ENCODE results near the gene TPCN1. TPM values are rescaled to one million over a fixed set of nuclear protein-coding genes. Genes with fewer than 3 reads are reported as not detected.
A peak's percentile ranks its signal among the peaks of the same experiment; 100 is the strongest.

Gene TPCN1
- polyA plus RNA-seq, 4 donors = 12.2 to 70.2 (median 34.4) TPM

GRCh38 chr12:113244478-113244958 lies 23.3 kb downstream of the TPCN1 start:
- Histone ChIP-seq H3K27me3 (ENCODE audit: control insufficient read depth in 3 of 3, insufficient read depth in 3 of 3, low read length in 3 of 3) (no peaks in the 10 kb centered on the region), H3K36me3 (ENCODE audit: control insufficient read depth in 3 of 3, insufficient read depth in 2 of 3, low read depth in 1 of 3, low read length in 3 of 3) (peaks cover 0 to 72% (median 3%) of the 10 kb centered on the region in 3 donors), H3K4me1 (ENCODE audit: control insufficient read depth in 3 of 3, insufficient read depth in 2 of 3, low read depth in 1 of 3, low read length in 2 of 3) (peaks cover 15 to 80% (median 21%) of the 10 kb centered on the region in 3 donors), H3K4me3 (ENCODE audit: low read depth in 1 of 3, low read length in 3 of 3) (no peak overlapping the region), H3K27ac (ENCODE audit: low read depth in 1 of 3, low read length in 2 of 3) (peak overlapping the region; percentile 43 to 78 (median 78)), H3K9me3 (ENCODE audit: control insufficient read depth in 2 of 2, insufficient read depth in 1 of 2, low read depth in 1 of 2, low read length in 1 of 2) (no peaks in the 10 kb centered on the region)
- WGBS, 3 donors = 66 to 77% (median 75%) methylated on average over 16 of the region's 16 CpGs
- no peak for FAIRE-seq
- no peak for DNase-seq

DNA sequence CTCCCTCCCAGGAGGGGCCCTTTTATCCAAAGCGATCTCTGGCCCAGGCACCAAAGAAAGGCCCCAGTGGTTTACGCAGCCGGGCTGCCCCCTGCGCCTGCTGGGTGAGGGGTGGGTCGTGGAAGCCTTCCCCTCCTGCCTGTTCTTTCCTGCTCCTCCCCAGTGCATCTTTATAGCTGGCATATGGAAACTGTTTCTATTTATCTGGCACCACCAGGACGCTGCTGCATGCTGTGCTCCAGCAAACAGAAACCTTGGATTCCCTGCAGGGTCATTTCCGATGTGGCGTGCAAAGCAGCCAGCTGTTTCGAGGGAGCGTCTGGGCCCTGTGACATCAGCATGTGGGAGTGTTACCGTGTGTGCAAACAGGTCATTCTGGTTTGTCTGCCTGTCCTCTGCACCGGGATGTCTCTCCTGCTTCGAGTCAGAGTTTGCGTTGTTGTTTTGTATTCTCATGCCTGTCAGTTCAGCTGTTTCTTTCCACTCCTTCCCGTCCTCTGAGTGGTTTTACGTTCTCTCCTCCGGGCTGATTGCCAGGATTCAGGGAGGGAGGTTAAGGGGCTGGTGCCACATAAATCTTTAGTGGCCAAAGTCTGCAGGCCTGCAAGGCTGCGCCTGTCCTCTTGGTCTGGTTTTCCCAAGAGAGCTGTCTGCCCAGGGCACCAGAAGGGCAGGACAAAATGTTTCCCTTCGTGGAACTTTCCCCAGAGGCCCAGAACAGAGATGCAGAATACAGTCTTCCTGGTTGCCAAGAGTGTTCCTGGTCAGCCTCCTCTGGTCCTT lies 24.6 kb downstream of the TPCN1 start:
- DNase-seq = peak; percentile 96
- 10 to 33% (median 31%) methylated on average over 19 of the region's 19 CpGs for WGBS, 3 donors
- H3K27me3 ChIP-seq (ENCODE audit: control insufficient read depth in 3 of 3, insufficient read depth in 3 of 3, low read length in 3 of 3) = no peaks in the 10 kb centered on the region
- peaks cover 10 to 66% (median 20%) of the 10 kb centered on the region in 3 donors for H3K4me1 ChIP-seq (ENCODE audit: control insufficient read depth in 3 of 3, insufficient read depth in 2 of 3, low read depth in 1 of 3, low read length in 2 of 3)
- H3K27ac ChIP-seq (ENCODE audit: low read depth in 1 of 3, low read length in 2 of 3) = peak overlapping the region; percentile 95 to 97 (median 95)
- no peaks in the 10 kb centered on the region for H3K9me3 ChIP-seq (ENCODE audit: control insufficient read depth in 2 of 2, insufficient read depth in 1 of 2, low read depth in 1 of 2, low read length in 1 of 2)
- H3K4me3 ChIP-seq (ENCODE audit: low read depth in 1 of 3, low read length in 3 of 3) = no peak overlapping the region
- peaks cover 0 to 78% (median 3%) of the 10 kb centered on the region in 3 donors for H3K36me3 ChIP-seq (ENCODE audit: control insufficient read depth in 3 of 3, insufficient read depth in 2 of 3, low read depth in 1 of 3, low read length in 3 of 3)
- no peak for FAIRE-seq

GRCh38 chr12:113246478-113247122 lies 25.3 kb downstream of the TPCN1 start:
- DNase-seq (peak in 1 of 2 donors; percentile 47), FAIRE-seq (no peak)
- H3K9me3 ChIP-seq (ENCODE audit: control insufficient read depth in 2 of 2, insufficient read depth in 1 of 2, low read depth in 1 of 2, low read length in 1 of 2) = no peaks in the 10 kb centered on the region
- 28 to 50% (median 41%) methylated on average over 18 of the region's 18 CpGs for WGBS, 3 donors
- peaks cover 5 to 59% (median 20%) of the 10 kb centered on the region in 3 donors for H3K4me1 ChIP-seq (ENCODE audit: control insufficient read depth in 3 of 3, insufficient read depth in 2 of 3, low read depth in 1 of 3, low read length in 2 of 3)
- peaks cover 0 to 76% (median 3%) of the 10 kb centered on the region in 3 donors for H3K36me3 ChIP-seq (ENCODE audit: control insufficient read depth in 3 of 3, insufficient read depth in 2 of 3, low read depth in 1 of 3, low read length in 3 of 3)
- H3K4me3 ChIP-seq (ENCODE audit: low read depth in 1 of 3, low read length in 3 of 3) = no peak overlapping the region
- H3K27me3 ChIP-seq (ENCODE audit: control insufficient read depth in 3 of 3, insufficient read depth in 3 of 3, low read length in 3 of 3) = no peaks in the 10 kb centered on the region
- peak overlapping the region; percentile 95 to 97 (median 95) for H3K27ac ChIP-seq (ENCODE audit: low read depth in 1 of 3, low read length in 2 of 3)

GRCh38 chr12:113247123-113248050 lies 26.1 kb downstream of the TPCN1 start:
- Histone ChIP-seq H3K9me3 (ENCODE audit: control insufficient read depth in 2 of 2, insufficient read depth in 1 of 2, low read depth in 1 of 2, low read length in 1 of 2) (peaks cover 0 to 5% of the 10 kb centered on the region in 2 donors), H3K36me3 (ENCODE audit: control insufficient read depth in 3 of 3, insufficient read depth in 2 of 3, low read depth in 1 of 3, low read length in 3 of 3) (peaks cover 0 to 78% (median 3%) of the 10 kb centered on the region in 3 donors), H3K27me3 (ENCODE audit: control insufficient read depth in 3 of 3, insufficient read depth in 3 of 3, low read length in 3 of 3) (no peaks in the 10 kb centered on the region), H3K4me3 (ENCODE audit: low read depth in 1 of 3, low read length in 3 of 3) (no peak overlapping the region), H3K4me1 (ENCODE audit: control insufficient read depth in 3 of 3, insufficient read depth in 2 of 3, low read depth in 1 of 3, low read length in 2 of 3) (peaks cover 5 to 51% (median 20%) of the 10 kb centered on the region in 3 donors), H3K27ac (ENCODE audit: low read depth in 1 of 3, low read length in 2 of 3) (peak overlapping the region; percentile 95 to 97 (median 95))
- WGBS, 3 donors = 48 to 77% (median 64%) methylated on average over 21 of the region's 21 CpGs
- DNase-seq = peak; percentile 59 to 78
- no peak for FAIRE-seq

- H3K27me3 ChIP-seq (ENCODE audit: control insufficient read depth in 3 of 3, insufficient read depth in 3 of 3, low read length in 3 of 3) = no peaks in the 10 kb centered on the region
- H3K36me3 ChIP-seq (ENCODE audit: control insufficient read depth in 3 of 3, insufficient read depth in 2 of 3, low read depth in 1 of 3, low read length in 3 of 3) = peaks cover 0 to 73% (median 4%) of the 10 kb centered on the region in 3 donors
- peaks cover 0 to 12% of the 10 kb centered on the region in 2 donors for H3K9me3 ChIP-seq (ENCODE audit: control insufficient read depth in 2 of 2, insufficient read depth in 1 of 2, low read depth in 1 of 2, low read length in 1 of 2)
- WGBS, 3 donors = 69 to 81% (median 72%) methylated on average over 22 of the region's 22 CpGs
- H3K4me1 ChIP-seq (ENCODE audit: control insufficient read depth in 3 of 3, insufficient read depth in 2 of 3, low read depth in 1 of 3, low read length in 2 of 3) = peaks cover 5 to 47% (median 20%) of the 10 kb centered on the region in 3 donors
- no peak for FAIRE-seq
- H3K27ac ChIP-seq (ENCODE audit: low read depth in 1 of 3, low read length in 2 of 3) = peak overlapping the region in 2 of 3 donors; percentile 11 to 97
- DNase-seq = no peak
- H3K4me3 ChIP-seq (ENCODE audit: low read depth in 1 of 3, low read length in 3 of 3) = no peak overlapping the region
Observed at GRCh38 chr12:113248051-113248825, 27.0 kb downstream of the TPCN1 start.

DNA sequence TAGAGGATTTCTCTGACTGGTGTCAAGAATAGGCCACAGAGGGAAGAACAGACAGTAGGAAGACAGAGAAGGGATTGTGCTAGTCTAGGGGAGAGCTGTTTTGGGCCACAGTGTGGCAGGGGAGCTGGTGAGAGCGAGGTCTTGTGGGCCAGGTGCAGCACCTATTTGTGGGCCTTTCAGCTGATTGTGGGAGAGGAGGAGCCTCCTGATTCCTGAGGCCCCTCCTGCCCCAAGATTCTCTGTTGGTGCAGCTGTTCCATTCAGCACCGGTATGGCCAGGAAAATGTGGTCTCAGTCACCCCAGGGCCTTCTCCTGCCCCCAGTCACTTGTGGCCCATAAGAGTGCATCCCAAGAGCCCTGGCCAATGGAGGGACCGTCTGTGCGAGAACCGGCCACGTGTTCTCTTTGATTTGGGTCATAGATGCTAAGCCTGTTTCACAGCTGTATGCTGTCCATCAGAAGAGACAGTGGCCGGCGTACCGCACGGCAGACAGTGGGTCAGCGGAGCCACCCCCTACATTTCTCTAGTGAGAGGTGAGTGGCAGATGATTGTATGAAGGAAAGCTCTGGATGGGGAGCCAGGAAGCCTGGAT lies 27.7 kb downstream of the TPCN1 start:
- DNase-seq = no peak
- no peak overlapping the region for H3K27ac ChIP-seq (ENCODE audit: low read depth in 1 of 3, low read length in 2 of 3)
- peaks cover 0 to 19% of the 10 kb centered on the region in 2 donors for H3K9me3 ChIP-seq (ENCODE audit: control insufficient read depth in 2 of 2, insufficient read depth in 1 of 2, low read depth in 1 of 2, low read length in 1 of 2)
- no peaks in the 10 kb centered on the region for H3K27me3 ChIP-seq (ENCODE audit: control insufficient read depth in 3 of 3, insufficient read depth in 3 of 3, low read length in 3 of 3)
- 90 to 93% (median 91%) methylated on average over 11 of the region's 11 CpGs for WGBS, 3 donors
- no peak for FAIRE-seq
- peaks cover 0 to 71% (median 4%) of the 10 kb centered on the region in 3 donors for H3K36me3 ChIP-seq (ENCODE audit: control insufficient read depth in 3 of 3, insufficient read depth in 2 of 3, low read depth in 1 of 3, low read length in 3 of 3)
- H3K4me1 ChIP-seq (ENCODE audit: control insufficient read depth in 3 of 3, insufficient read depth in 2 of 3, low read depth in 1 of 3, low read length in 2 of 3) = peaks cover 5 to 44% (median 18%) of the 10 kb centered on the region in 3 donors
- no peak overlapping the region for H3K4me3 ChIP-seq (ENCODE audit: low read depth in 1 of 3, low read length in 3 of 3)

GRCh38 chr12:113249546-113249945 lies 28.3 kb downstream of the TPCN1 start:
- 95 to 97% (median 95%) methylated on average over 12 of the region's 12 CpGs for WGBS, 3 donors
- Histone ChIP-seq H3K4me3 (ENCODE audit: low read depth in 1 of 3, low read length in 3 of 3) (no peak overlapping the region), H3K27ac (ENCODE audit: low read depth in 1 of 3, low read length in 2 of 3) (no peak overlapping the region), H3K36me3 (ENCODE audit: control insufficient read depth in 3 of 3, insufficient read depth in 2 of 3, low read depth in 1 of 3, low read length in 3 of 3) (peaks cover 0 to 65% (median 4%) of the 10 kb centered on the region in 3 donors), H3K27me3 (ENCODE audit: control insufficient read depth in 3 of 3, insufficient read depth in 3 of 3, low read length in 3 of 3) (no peaks in the 10 kb centered on the region), H3K4me1 (ENCODE audit: control insufficient read depth in 3 of 3, insufficient read depth in 2 of 3, low read depth in 1 of 3, low read length in 2 of 3) (peaks cover 5 to 38% (median 14%) of the 10 kb centered on the region in 3 donors), H3K9me3 (ENCODE audit: control insufficient read depth in 2 of 2, insufficient read depth in 1 of 2, low read depth in 1 of 2, low read length in 1 of 2) (peaks cover 0 to 19% of the 10 kb centered on the region in 2 donors)
- DNase-seq (no peak), FAIRE-seq (no peak)

All from small intestine (tissue), 7 donors.